GM19455 (cell line): Measurements from ENCODE around the gene DAAM2.

Experiments
- ATAC-seq: cut with Tn5 transposase; IDR thresholded peaks from one replicate; pipeline ENCODE4 v1.9.1; 2021; ENCODE audit not compliant: unreplicated experiment

DAAM2 gene

GRCh38 chr6:39947611-39948068 is 155.5 kb downstream of the DAAM2 start:
- ATAC-seq = no peak

DNA sequence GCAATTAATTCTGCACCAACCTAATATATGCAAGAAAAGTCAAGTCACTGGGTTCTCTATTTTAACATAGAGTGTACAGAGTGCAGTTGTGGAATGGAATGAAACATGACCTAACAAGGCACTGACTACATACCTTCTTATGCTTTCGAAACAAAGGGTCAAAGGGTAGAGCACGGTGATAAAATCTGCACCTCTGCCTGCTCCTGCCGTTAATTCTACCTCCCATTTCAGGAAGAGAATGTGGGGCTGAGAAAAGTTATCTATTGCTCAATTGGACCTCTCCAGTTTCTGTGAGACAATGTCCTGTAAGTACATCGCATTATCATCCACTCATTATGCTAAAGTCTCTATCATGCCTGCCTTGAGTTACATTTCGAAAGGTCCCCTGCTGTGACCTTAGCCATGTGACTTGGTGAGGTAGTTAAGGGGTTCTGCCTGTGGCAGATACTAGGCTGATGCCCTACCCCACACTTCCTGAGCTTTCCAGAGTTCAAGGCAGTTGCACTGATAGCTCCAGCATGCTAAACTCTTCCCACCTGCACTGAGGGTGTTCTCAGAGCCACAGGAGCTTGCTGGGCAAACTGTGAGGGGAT is 156.1 kb downstream of the DAAM2 start:
- ATAC-seq = no peak

DNA sequence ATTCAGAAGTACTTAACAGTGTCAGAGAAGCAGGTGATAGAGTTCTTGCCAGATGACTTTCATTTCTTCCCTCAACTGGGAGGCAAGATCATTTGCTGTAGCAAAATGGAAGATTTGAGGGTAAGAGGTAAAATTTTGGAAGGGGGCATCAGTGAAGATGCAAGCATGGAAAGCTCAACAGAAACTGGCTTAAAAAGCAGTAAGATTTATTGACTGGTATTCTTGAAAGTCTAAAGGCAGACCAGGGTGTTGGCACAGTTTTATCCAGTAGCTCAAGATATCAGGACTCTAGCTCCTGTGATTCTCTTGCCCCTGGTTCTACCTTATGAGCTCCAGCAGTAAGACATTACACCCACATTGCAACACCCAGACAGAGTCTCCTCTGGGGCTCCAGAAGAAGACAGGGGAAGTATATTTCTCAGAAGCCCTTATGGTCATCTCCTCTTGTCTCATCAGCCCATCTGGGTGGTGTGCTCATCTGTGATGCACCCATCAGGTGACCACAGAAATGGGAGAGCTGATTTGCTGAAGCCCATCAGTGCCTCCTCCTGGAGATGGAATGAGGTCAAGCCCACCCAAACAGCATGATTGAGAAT is 158.0 kb downstream of the DAAM2 start:
- no peak for ATAC-seq

GRCh38 chr6:39951191-39951590 is 159.0 kb downstream of the DAAM2 start:
- ATAC-seq = no peak

DNA sequence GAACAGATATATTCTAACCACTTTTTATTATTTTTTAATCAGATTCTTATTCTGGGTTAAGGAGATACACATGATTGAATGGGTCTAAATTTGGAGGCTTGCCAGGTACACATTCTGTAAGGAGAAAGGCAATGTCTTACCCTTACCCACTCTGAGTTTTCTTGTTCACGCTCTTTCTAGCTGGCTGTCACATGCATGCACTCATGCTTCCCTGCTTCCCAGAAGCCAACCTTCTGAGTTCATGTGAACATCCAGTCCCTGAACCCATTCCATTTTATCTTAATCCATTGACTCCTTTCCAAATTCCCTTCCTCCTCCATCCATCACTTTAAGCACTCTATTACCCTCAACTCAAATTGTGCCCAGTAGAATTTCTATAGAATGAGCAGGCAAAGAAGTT is 159.5 kb downstream of the DAAM2 start:
- no peak for ATAC-seq

DNA sequence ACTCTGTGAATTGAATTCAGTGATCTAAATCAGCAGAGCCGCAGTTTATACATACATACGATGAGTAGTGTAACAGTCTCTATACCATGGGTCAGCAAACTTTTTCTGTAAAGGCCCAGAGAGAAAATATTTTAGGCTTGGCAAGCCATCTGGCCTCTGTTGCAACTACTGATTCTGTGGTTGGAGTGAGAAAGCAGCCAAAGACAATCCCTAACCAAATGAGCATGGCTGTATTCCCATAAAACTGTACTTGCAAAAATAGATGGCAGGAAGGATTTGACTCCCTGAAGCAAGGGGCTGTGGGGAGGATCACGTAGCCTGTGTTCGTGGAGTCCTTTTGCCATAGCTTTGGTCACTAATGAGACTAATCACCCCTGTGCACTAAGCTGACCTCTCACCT is 160.0 kb downstream of the DAAM2 start:
- no peak for ATAC-seq

- no peak for ATAC-seq
These were observed 161.0 kb downstream of the DAAM2 start for GRCh38 chr6:39953076-39953618.
